ENCODE results near the gene PDGFC.

The PDGFC gene

DNA sequence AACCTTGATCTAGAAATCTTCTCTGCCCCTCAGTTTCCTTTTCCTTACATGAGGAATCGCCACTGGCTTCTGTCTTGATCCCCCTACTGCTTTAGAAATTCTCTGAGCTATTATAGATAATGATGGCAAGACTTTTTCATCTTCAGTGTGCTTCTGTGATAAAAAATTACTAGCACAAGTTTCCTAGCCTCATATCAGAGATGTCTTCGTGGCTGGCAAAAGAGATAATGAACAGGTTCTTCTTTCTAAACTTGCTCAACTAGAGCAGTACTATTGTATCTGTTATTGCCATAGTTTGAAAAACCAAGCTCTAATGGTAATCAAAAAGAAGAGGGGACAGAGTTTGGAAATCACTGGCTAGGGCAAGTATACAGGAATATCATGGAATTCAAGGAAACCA is 4.1 kb upstream of the PDGFC start:
- no peak for FAIRE-seq
- DNase-seq (ENCODE audit: low spot score): no peak

DNA sequence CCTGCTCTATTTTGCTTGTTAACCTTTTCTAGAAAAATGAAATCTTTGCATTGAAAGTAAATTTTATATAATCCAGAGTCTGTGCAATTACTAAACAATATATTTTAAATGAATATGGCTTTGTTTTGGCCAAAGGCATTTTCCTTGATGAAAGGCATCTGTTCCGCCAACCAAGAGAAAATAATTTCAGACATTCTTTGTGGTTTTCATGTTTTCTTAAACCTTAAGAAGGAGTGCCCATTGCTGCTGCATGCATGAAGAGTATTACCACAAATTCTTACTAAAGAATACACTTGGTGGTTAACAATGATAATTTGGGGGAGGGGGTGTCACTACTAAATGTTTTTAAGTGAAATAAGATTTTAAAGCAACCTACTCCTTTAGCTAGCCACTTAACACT is 2.7 kb upstream of the PDGFC start:
- FAIRE-seq (peak; percentile 54), DNase-seq (ENCODE audit: low spot score) (peak; percentile 42)

DNA sequence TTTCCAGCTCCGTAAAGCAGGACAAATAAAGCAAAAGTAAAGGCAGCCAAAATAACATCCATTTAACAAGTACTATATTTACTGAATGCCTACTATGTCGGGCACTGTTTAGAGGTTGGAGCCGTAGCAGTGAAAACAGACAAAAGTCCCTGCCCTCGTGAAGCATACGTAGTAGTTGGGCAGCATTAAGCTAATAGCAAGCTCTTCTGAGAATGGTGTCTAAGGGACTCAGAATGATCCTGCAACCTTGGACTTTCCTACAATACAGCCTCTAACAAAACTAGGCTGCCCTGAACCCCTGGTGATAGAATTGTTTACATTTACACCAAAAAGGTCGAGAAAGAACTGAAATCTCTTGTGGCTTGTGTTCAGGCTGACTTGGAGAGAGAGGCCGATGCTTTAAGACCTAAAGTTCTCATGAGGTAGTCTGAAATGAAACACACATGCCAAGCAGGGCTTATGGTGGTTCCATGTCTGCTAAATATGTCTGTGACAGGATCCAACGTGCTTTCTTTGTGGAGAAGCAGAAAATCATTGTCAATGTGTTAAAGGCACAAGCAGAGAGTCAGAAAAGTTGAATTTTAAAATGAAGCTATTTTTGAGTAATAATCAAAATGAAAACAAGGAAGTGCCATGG is 898 bp upstream of the PDGFC start:
- no peak for DNase-seq (ENCODE audit: low spot score)
- no peak for FAIRE-seq

DNA sequence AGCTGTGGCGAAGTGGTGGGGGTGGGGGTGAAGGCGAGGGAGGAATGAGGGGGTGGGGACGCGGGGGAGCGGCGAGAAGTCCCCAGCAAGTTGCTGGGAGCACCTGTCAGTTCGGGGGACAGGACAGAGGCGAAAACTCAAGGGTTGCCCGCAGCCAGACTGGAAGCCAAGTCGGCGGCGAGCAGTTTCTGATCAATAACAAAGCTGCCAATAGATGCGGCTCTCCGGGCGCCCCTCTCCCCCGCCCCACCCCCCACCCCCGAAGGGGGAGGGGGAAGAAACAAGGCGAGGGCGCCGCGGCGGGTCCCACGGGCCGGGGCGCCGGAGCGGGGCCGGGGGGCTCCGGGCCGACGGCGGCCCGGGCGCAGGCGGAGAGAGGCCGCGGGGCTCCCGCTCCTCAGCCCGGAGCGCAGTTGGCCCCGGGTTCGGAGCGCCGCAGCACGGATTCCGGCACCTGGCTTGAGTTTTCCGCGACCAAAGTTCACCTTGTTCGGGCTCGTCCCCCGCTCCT is 379 bp downstream of the PDGFC start:
- DNase-seq (ENCODE audit: low spot score) (no peak), FAIRE-seq (no peak)

DNA sequence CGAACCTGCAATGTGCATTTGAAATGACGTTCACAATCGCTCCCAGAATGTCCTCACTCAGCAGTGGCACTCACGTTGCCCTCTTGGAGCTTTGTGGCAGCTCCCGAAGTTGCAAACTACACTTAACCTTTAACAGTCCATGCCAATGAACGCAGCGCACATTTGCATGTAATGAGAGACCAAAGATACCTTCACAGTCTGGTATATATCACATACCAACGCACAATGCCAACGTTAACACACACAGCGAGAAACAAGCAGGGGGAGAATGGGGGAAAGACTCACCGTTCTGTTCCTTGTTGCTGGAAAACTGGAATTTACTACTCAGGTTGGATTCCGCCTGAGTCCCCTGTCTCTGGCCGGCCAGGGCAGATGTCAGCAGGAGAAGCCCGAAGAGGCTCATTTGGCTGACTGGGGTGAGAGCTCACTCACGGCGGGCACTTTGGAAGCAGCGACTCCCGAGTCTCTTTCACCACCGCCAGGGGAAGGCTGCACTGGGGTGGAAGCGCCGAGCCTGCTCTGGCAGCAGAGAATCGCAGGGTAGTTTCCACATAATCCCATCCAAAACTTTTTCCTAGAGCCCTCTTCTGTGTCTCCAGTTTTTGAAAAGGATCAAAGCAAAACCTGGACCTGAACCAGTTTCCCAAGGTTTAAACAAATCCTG is 966 bp downstream of the PDGFC start:
- FAIRE-seq (no peak), DNase-seq (ENCODE audit: low spot score) (no peak)

DNA sequence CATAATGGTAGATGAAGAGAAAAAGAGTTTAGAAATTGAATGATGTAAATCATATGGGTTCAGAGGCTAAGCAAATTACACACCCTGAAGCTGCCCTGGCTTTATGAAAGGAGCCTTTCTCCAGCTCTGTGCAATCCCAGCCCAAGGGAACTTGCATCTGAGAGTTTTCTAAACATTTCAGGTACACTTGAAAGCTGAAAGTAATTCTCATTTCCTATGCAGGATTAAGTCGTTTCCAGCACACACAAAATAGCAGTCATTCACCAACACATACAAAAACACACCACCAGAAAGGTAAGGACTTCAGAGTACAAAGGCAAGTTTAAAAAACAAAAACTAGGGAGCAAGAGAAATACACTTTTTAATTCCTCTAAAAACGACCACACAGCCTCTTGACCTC is 1.7 kb downstream of the PDGFC start:
- DNase-seq (ENCODE audit: low spot score): no peak
- no peak for FAIRE-seq

DNA sequence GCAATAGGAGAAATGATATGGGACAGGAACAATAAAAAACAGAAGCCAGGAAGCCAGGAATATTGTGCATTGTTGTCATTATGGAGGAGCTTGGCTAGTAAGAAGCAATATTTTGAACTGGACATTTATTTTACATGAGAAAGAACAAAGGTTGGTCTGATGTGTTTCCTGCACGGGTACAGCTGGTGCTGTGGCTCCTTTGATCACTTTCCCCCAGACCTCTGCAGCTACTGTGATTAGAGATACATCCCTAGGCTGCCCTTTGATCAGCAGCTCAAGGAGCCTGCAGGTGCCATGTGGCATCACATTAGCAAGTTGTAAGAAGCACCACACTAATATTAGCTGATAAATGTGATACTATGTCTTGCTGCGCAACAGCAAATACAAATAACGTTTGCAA is 2.5 kb downstream of the PDGFC start:
- FAIRE-seq: no peak

DNA sequence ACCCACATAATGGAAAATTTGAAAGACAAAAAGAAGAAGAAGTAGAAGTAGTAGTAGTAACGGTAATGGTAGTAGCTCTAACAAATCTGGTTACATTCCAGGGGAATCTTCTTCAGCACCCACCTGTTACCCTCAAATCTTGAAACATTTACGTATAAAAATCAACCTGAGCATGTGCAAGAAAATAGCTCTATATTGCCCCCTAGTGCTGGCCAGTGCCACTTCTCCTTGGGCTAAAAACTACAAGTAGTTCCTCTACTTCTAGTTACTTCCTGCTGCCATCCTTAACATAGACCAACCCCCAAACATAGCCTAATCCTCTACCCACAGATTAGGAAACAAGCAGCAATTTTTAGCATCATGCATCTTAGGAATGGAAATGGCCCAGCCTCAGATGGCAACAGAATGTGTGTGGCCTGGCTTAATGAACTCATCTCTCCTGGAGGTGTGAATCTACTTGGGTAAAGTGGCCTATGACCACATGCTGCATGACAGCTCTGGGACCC is 3.1 kb downstream of the PDGFC start:
- DNase-seq (ENCODE audit: low spot score) (peak; percentile 65), FAIRE-seq (peak; percentile 54)

More for the DNA sequence above, 2.5 kb downstream of the PDGFC start:
- DNase-seq (ENCODE audit: low spot score): no peak

DNA sequence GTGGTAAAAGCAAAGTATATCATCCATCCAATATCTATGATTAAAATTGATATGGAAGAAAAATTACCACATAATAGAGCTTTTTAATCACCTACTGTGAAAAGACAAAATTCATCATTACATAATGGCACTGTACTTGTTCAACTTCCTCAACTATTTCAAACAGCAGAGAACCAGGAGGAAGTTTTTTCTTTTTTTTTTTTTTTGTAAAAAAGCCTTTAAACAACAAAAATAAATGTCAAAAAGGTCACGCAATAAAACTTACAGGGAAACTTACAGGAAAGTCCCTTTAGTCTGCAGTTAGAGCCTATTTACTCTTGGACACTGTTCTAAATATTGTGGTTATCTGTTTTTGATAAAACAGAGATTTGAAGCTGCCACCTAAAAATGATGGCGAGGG is 4.8 kb downstream of the PDGFC start:
- no peak for FAIRE-seq
- DNase-seq (ENCODE audit: low spot score): no peak

DNA sequence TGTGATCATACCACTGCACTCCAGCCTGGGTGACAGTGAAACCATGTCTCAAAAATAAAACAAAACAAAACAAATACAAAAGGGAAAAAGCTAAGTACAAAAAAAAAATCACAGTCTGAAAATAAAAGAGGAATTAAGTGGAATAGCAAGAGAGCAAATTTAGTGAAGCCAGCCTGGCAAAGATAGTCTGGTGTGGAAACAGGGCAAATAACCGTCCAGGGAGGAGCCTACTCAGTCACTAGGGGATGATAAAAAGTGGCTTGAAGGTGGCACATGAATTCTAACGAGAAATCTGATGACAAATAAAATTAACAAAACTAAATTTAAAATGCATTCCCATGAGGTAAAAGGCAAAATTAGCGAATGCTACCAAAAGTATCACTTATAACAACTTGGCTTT is 8.2 kb downstream of the PDGFC start:
- DNase-seq (ENCODE audit: low spot score) (no peak), FAIRE-seq (no peak)

DNA sequence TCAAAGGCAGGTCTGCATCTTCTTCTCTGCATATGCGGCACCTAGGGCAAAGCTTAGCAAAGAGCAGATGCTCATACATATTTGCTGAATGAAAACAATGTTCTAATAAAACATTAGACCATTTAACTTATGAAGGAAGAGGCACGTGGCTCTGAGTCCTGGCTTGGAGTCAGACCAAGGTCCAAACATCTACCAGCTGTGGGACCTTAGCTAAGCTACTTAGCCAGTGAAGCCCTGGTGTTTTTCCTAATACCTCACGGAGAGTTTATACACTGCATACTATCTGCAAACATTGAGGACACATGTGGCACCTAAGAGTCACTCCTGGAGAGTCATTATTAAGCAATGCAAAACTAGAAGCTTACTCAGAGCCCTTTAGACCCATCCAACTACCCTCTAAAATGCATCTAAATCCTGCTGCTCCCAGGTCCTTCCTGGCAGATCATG is 9.0 kb downstream of the PDGFC start:
- peak; percentile 73 for DNase-seq (ENCODE audit: low spot score)
- no peak for FAIRE-seq

DNA sequence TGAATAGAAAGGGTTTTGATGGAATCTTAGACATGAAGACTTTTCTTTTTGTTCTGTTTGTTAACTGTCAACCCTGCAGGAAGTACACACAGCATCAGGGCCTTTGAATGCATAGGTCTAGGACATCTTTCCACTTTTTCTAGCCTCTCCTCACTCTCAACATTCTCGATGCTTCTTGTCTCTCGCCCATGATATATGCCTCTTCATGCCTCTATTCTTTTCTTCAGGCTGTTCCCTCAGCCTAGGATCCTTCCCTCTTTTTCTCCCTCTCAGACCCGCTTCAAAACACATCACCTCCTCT is 9.6 kb downstream of the PDGFC start:
- FAIRE-seq (no peak), DNase-seq (ENCODE audit: low spot score) (no peak)

DNA sequence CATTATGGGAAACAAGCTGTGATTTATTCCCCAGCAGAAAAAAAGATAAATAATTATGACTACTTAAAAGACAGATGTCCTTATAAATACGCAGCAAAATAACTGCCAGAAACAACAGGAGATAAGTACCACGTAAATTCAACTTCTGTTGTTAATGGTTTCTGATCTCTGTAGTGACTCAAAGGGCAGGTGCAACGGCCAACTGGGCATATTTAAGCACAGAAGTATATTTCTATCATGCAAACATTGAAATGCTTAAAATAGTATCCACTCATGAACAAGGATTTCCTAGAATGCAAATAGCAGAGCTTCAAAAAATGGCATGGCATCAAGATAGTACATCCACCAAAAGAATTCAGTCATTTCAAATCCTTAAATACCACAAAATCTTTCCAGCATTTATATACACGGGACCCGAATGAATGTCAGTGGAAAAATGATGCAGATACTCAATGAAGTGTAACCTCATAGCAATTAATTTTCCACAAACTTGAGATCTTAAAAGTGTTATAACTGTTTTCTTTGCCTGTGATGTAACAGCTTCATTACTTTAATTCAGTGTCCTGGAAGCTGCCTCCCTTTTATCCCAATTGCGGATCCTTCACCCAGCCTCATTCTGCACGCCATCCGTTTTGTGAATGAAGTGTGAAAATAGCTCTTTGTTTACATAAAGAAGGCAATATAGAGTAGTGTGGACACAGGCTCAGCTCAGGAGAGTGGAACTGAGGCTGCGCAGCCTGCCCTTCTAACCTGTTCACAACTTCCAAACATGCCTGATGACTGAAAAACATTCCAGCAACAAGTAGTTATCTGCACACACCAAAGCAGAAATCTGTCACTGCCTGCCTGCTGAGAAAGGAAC is 10.2 kb downstream of the PDGFC start:
- FAIRE-seq: no peak
- DNase-seq (ENCODE audit: low spot score): no peak

DNA sequence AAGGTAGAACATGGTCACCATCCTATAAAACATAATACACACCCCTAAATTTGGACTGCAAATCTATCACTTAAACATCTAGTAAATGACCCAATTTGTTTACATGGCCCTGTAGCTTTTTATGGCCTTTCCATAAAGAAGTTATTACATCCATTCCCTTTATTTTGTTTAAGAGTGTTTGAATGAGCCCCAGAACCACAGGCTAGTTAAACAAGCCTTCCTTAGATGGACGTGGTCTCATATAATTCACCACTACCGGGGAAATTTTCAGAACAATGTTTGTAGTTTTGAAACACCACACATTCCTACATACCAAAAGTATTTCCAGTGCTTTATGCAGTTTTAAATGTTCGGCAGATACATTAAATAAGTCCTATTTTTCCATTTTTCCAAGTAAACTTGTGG is 12.3 kb downstream of the PDGFC start:
- no peak for FAIRE-seq
- DNase-seq (ENCODE audit: low spot score): no peak

DNA sequence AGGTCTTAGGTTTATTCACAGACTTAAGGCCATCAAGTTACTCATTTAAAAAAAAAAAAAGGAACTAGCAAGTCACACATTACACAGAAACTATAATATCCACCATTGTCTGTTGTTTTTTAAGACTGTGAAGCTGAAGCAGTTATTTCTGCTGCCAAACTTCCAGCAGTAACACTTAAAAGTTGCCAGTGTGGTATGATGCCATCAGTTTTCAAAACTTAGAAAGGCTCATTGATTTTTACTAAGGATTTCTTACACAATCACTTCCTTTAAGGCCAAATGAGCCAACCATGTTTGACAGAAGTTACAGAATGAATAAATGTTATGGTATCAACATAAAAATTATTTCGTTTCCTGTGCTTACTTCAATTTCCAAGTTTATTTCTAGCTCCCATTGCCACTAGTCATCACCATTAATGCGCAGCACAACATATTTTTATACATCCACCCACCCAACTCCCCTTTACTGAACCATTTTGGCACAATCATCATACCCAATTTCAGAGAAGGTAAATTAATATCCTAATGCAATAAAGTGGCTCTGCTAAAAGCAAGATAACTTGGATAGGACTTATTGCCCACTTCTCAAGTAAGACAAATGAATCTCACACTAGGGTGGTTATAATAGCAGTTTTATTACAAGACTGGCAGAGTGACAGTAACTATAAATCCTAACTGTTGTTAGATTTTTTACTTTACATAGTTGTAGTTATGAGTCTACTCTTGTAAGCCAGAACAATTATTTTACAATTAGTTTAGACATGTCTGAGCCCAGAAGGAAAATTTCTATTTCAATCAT is 13.1 kb downstream of the PDGFC start:
- FAIRE-seq: no peak
- DNase-seq (ENCODE audit: low spot score): no peak

DNA sequence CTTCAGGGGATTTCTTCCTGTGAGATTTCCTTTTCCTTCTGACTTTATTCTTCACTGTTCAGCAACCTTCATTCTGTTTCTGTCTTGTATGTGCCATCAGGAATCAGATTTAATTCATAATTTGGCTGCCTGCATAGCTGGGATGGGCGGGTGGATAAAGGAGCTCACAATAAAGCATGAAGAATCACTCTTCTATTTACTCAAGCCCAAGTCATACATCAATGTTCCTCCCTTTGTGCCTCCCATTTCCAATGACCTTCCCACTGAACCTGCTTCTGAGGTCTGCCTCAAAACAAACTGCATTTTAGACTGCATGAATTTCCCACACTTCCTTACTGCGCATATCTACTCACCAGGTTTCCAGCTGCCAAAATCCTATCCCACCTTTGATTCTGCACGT is 14.0 kb downstream of the PDGFC start:
- no peak for FAIRE-seq
- DNase-seq (ENCODE audit: low spot score): no peak

DNA sequence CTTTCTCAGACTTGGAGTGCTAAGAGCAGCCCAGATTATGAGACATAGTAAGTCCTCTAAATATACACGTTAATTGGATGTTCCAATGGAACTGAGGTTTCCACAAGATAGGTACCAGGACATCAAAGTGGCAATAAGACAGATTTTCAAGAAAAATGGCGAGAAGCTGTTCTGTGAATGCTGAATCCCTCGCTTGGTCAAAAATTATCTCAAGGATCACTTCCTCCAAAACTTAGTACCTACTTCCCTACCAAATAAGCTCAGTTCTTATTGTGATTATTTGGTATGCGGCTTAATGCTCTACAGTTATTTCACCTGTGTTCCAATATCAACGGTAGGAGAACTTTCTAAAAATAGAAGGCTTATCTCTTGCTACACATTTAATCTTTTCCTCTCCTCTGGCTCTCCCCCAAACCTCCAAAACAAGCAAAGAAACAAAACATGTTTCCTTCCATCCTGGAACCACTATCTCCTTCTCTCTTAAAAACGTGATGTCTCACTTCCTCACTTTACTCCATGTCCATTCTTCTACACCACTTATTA is 14.7 kb downstream of the PDGFC start:
- DNase-seq (ENCODE audit: low spot score) (no peak), FAIRE-seq (no peak)

DNA sequence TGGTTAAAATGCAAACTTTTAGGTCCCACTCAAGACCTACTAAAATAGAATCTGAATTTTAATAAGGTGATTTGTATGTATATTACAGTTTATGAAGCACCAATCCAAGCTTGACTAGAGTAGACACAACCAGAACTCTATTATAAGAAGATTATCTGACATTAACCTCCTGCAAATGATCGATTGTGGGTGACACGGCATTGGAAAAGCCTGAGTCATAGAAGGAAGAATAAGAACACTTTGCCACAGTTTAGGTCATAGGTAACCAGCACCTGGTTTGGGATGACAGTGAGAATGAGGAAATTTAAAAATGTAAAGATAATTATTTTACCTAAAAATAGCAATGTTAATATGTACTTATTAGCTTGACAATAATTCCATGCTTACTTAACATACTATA is 15.2 kb downstream of the PDGFC start:
- no peak for DNase-seq (ENCODE audit: low spot score)

DNA sequence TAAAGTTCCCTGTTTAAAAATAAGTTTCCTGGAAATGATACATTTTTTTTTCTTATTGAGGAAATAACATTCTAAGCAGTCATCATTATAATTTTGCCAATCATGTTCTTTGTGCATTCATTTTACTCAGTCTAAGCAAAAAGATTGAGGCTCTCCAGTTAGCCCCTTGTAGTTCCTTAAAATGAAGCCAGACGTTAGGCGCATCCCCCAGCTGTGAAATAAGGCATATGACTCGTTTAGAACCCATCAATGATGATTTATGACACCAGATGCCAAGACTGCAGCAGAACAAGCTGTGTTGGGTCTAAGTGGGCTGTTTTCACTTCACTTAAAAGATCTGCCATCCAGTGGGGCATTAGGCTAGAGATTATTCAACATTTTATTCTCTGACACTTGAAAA is 17.0 kb downstream of the PDGFC start:
- DNase-seq (ENCODE audit: low spot score) (no peak), FAIRE-seq (no peak)

More for the DNA sequence above, 15.2 kb downstream of the PDGFC start:
- no peak for FAIRE-seq

DNA sequence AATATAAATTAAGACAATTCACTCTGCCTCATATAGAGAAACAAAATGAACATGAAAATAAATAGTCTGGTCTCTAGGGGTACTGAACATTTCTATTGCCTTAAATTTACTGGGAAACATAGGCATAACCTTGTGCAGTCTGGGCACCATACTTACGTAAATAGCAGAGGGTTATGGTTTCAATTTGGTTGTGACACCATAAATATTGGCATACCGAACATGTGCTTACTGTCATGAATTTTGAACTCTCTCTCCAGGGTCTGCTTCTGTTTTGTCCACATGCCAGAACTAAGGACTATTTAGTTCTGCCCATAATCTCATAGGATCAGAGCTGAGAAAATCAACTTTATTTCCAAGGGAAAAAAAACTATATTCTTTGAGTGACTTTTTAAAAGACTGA is 17.6 kb downstream of the PDGFC start:
- FAIRE-seq: no peak
- no peak for DNase-seq (ENCODE audit: low spot score)

DNA sequence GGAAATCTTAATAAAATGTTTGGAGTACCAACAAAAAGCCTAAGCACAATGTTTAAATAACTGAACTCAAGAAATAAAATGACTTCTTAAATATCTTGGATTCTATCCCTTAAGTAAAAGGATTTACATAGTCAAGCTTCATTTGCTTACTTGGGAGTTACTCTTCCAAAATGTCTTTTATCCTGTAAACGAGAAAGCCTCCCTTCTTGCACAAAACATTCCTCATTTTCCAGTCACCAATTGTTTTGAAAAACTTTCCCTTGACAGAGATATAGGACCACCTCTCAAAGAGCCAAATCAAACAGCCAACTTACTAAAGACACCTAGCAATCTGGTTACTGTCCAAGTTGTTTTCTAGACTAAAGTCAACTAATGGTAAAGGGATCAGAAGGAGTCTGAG is 18.6 kb downstream of the PDGFC start:
- no peak for FAIRE-seq
- no peak for DNase-seq (ENCODE audit: low spot score)
